ENCODE measurements around the gene PSMD1.

- TF ChIP-seq, protein P1, sequence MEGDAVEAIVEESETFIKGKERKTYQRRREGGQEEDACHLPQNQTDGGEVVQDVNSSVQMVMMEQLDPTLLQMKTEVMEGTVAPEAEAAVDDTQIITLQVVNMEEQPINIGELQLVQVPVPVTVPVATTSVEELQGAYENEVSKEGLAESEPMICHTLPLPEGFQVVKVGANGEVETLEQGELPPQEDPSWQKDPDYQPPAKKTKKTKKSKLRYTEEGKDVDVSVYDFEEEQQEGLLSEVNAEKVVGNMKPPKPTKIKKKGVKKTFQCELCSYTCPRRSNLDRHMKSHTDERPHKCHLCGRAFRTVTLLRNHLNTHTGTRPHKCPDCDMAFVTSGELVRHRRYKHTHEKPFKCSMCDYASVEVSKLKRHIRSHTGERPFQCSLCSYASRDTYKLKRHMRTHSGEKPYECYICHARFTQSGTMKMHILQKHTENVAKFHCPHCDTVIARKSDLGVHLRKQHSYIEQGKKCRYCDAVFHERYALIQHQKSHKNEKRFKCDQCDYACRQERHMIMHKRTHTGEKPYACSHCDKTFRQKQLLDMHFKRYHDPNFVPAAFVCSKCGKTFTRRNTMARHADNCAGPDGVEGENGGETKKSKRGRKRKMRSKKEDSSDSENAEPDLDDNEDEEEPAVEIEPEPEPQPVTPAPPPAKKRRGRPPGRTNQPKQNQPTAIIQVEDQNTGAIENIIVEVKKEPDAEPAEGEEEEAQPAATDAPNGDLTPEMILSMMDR (conservative IDR thresholded peaks at IDR 0.05; ENCODE audit: low read depth in 2 of 2): no peak
- TF ChIP-seq EZH2 (IDR thresholded peaks at IDR 0.05; ENCODE audit: low read depth, unreplicated experiment) (no peak), ETS1 (IDR thresholded peaks at IDR 0.05) (no peak), POLR2AphosphoS5 (IDR thresholded peaks at IDR 0.05; ENCODE audit: low read depth) (no peak), EZH2phosphoT487 (IDR thresholded peaks at IDR 0.05; ENCODE audit: unreplicated experiment) (no peak), ZNF331 (CRISPR knock-in tag; IDR thresholded peaks at IDR 0.05; ENCODE audit: low read depth) (no peak)
Measured at GRCh38 chr2:231058761-231059550, 2.3 kb downstream of the PSMD1 start.

All from GM23338 (cell line).